Heart left ventricle (tissue), 16 donors: Measurements from ENCODE around the gene BCKDK. TPM values are rescaled to one million over a fixed set of nuclear protein-coding genes. Genes with fewer than 3 reads are reported as not detected.

Experiments used
- ATAC-seq, 4 donors: fragments of 200-7000 bp; cut with Tn5 transposase; one replicate each; pipeline ENCODE4 v1.9.1; 2020 to 2022; ENCODE audit warnings: moderate library complexity in 4 of 4, mild to moderate bottlenecking in 3 of 4, moderate number of reproducible peaks in 1 of 4
- DNase-seq, 5 donors: peaks; one replicate each; pipeline ENCODE4 v3.0.0-alpha.2; 2020
- H3K27ac ChIP-seq, 12 donors: fragments of 200-600 bp; sonication (generic) in 4 of 12; one replicate each; pipeline versions ENCODE4 v1.5.0 to v1.8.0; 2016 to 2022; ENCODE audit warnings: mild to moderate bottlenecking in 2 of 12
- H3K27me3 ChIP-seq, 9 donors: fragments of 200-600 bp; sonication (generic) in 2 of 9; one replicate each; pipeline versions ENCODE4 v1.5.1 to v1.8.0; 2016 to 2022; ENCODE audit warnings: mild to moderate bottlenecking in 3 of 9
- H3K36me3 ChIP-seq, 9 donors: fragments of 200-600 bp; sonication (generic) in 2 of 9; one replicate each; pipeline versions ENCODE4 v1.5.0 to v1.8.0; 2018 to 2022; ENCODE audit warnings: mild to moderate bottlenecking in 2 of 9
- H3K4me1 ChIP-seq, 12 donors: fragments of 200-600 bp; sonication (generic) in 4 of 12; one replicate each; pipeline versions ENCODE4 v1.5.0 to v1.8.0; 2016 to 2022; ENCODE audit warnings: mild to moderate bottlenecking in 3 of 12
- H3K4me3 ChIP-seq, 12 donors: fragments of 200-600 bp; sonication (generic) in 4 of 12; one replicate each; pipeline versions ENCODE4 v1.5.0 to v1.8.0; 2017 to 2022; ENCODE audit warnings: mild to moderate bottlenecking in 9 of 12, moderate library complexity in 4 of 12
- H3K9me3 ChIP-seq, 12 donors: fragments of 200-600 bp; sonication (generic) in 4 of 12; one replicate each; pipeline versions ENCODE4 v1.5.0 to v1.8.0; 2016 to 2022; ENCODE audit warnings: mild to moderate bottlenecking in 1 of 12
- POLR2A ChIP-seq, 2 donors: fragments of 450-650 bp; IDR thresholded peaks; one replicate each; pipeline ENCODE4 v1.6.1; 2017; ENCODE audit warnings: antibody characterized with exemption in 2 of 2, mild to moderate bottlenecking in 2 of 2, moderate library complexity in 2 of 2
- WGBS, 4 donors: extraction: QIAGEN DNeasy Blood & Tissue Kit in 2 of 4; methylation state at CpG; one replicate each; pipeline versions ENCODE4 v1.1.5 to v1.1.7; 2013 to 2018; 5-methylcytosine and 5-hydroxymethylcytosine counted together
- intact Hi-C, 10 donors: fragments of 100-400 bp; cut with DNase I; formaldehyde crosslinking; loops; one replicate each; pipeline versions ENCODE4 v1.11.1 to v1.14.2; 2022
- polyA plus RNA-seq, 2 donors: library from polyadenylated mRNA; stranded (reverse); fragments of 200-250 nt; gene quantifications; one replicate each; pipeline ENCODE4 v1.2.3, GENCODE V29; 2013
- total RNA-seq, 9 donors: library from RNA; depleted of rRNA in 2 of 9; stranded (reverse); fragments of >200 nt in 2 of 9; fragmentation: NEBNext Ultra II Directional in 3 of 9; extraction: Animal tissue kit (Norgen Biotek cat#: 25700) in 3 of 9; gene quantifications; one replicate each; pipeline versions ENCODE4 v1.1.0 to v1.2.4, GENCODE V29; 2016 to 2023
- TF ChIP-seq, protein P1 (sequence below), 12 donors: fragments of 200-600 bp; sonication (generic) in 4 of 12; IDR thresholded peaks; one replicate each; pipeline versions ENCODE4 v1.5.0 to v1.8.0; 2018 to 2022; ENCODE audit warnings: antibody characterized with exemption in 12 of 12, mild to moderate bottlenecking in 5 of 12
- donor health status: ischemic (EF 13 %, LVEDD 7.1; RV severe dilation, severe dysfunction).
- donor health status: healthy with polysubstance abuse.
- donor health status: DM: no; HTN: yes; CAD: no.
- donor health status: DM: no; HTN: no; CAD: no.
- donor health status: ischemic (EF 25% LVEDD 6.9; RV normal size, moderate dysfunction).
- donor health status: ischemic (EF 25% LVEDD 5.7; RV mildly dilated, moderate dysfunction).
- donor health status: healthy.
- donor health status: DM: yes; HTN: yes; CAD: no.
- donor health status: ischemic (EF 35%, LVEDD 5.7; RV mildly dilated, moderate dysfunction).
- donor health status: nonischemic (EF 11% LVEDD 7.7; RV severe dilation, severe dysfunction).
- donor health status: DM: yes; HTN: yes; CAD: no.
- donor health status: PGD.
- donor health status: ischemic (EF 29% LVEDD 5.4; RV normal size, mild dysfunction).
- donor health status: nonischemic (EF 23%, LVEDD 6.1; RV moderate dilation, normal function).

Gene BCKDK
- total and polyA plus RNA-seq, 11 donors, result 42.6 to 134 (median 67.5) TPM

DNA sequence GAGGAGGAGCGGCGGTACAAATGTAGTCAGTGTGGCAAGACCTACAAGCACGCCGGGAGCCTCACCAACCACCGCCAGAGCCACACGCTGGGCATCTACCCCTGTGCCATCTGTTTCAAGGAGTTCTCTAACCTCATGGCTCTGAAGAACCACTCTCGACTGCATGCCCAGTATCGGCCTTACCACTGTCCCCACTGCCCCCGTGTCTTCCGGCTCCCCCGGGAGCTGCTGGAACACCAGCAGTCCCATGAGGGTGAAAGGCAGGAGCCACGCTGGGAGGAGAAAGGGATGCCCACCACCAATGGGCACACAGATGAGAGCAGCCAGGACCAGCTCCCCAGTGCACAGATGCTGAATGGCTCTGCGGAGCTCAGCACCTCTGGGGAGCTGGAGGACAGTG lies 31.2 kb upstream of the BCKDK start:
- Histone ChIP-seq H3K4me1 (peaks cover 2 to 38% (median 20%) of the 10 kb centered on the region in 12 donors), H3K9me3 (no peaks in the 10 kb centered on the region), H3K27me3 (no peaks in the 10 kb centered on the region), H3K27ac (no peak overlapping the region), H3K36me3 (peaks cover 0 to 62% (median 55%) of the 10 kb centered on the region in 9 donors), H3K4me3 (no peak overlapping the region)
- 90 to 99% (median 96%) methylated on average over 12 to 13 of the region's 13 CpGs for WGBS, 4 donors
- TF ChIP-seq, protein P1, sequence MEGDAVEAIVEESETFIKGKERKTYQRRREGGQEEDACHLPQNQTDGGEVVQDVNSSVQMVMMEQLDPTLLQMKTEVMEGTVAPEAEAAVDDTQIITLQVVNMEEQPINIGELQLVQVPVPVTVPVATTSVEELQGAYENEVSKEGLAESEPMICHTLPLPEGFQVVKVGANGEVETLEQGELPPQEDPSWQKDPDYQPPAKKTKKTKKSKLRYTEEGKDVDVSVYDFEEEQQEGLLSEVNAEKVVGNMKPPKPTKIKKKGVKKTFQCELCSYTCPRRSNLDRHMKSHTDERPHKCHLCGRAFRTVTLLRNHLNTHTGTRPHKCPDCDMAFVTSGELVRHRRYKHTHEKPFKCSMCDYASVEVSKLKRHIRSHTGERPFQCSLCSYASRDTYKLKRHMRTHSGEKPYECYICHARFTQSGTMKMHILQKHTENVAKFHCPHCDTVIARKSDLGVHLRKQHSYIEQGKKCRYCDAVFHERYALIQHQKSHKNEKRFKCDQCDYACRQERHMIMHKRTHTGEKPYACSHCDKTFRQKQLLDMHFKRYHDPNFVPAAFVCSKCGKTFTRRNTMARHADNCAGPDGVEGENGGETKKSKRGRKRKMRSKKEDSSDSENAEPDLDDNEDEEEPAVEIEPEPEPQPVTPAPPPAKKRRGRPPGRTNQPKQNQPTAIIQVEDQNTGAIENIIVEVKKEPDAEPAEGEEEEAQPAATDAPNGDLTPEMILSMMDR (IDR thresholded peaks at IDR 0.05), result no peak
- TF ChIP-seq POLR2A (IDR thresholded peaks at IDR 0.05), result no peak
- DNase-seq, result peak in 1 of 5 donors; percentile 12
- intact Hi-C loops, result loop anchor here in 5 of 10 donors (10.0 kb wide), 6 partner anchors 92 to 378 kb away; partner anchors contain the start of genes ARMC5 (in 1 of the 5), FUS (in 1 of the 5), HSD3B7 (in 1 of the 5) and SETD1A (in 1 of the 5)
- ATAC-seq, result no peak

DNA sequence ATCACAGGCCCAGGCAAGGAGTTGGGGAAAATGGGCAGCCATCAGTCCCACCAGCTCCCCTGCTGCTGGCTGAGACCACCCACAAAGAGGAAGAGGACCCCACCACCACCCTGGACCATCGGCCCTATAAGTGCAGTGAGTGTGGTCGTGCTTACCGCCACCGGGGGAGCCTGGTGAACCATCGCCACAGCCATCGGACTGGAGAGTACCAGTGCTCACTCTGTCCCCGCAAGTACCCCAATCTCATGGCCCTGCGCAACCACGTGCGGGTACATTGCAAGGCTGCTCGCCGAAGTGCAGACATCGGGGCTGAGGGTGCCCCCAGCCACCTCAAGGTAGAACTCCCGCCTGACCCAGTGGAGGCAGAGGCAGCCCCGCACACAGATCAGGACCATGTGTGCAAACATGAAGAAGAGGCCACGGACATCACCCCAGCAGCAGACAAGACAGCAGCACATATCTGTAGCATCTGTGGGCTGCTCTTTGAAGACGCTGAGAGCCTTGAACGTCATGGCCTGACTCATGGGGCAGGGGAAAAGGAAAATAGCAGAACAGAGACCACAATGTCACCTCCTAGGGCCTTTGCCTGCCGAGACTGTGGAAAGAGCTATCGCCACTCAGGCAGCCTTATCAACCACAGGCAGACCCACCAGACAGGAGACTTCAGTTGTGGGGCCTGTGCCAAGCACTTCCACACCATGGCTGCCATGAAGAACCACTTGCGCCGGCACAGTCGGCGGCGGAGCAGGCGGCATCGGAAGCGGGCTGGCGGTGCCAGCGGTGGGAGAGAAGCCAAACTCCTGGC lies 30.4 kb upstream of the BCKDK start:
- H3K4me1 ChIP-seq, result peaks cover 0 to 37% (median 15%) of the 10 kb centered on the region in 12 donors
- H3K4me3 ChIP-seq, result no peak overlapping the region
- H3K27me3 ChIP-seq, result no peaks in the 10 kb centered on the region
- no peak overlapping the region for H3K27ac ChIP-seq
- peaks cover 0 to 69% (median 63%) of the 10 kb centered on the region in 9 donors for H3K36me3 ChIP-seq
- no peak for DNase-seq
- no peaks in the 10 kb centered on the region for H3K9me3 ChIP-seq
- whole genome bisulfite sequencing, 4 donors, result 92 to 93% (median 92%) methylated on average over 24 to 30 of the region's 30 CpGs
- ATAC-seq, result no peak
- intact Hi-C loops, result loop anchor here in 5 of 10 donors (10.0 kb wide), 6 partner anchors 93 to 377 kb away; partner anchors contain the start of genes ARMC5 (in 1 of the 5), FUS (in 1 of the 5), HSD3B7 (in 1 of the 5) and SETD1A (in 1 of the 5)
- TF ChIP-seq POLR2A (IDR thresholded peaks at IDR 0.05), result no peak
- TF ChIP-seq, protein P1 (IDR thresholded peaks at IDR 0.05), result no peak

DNA sequence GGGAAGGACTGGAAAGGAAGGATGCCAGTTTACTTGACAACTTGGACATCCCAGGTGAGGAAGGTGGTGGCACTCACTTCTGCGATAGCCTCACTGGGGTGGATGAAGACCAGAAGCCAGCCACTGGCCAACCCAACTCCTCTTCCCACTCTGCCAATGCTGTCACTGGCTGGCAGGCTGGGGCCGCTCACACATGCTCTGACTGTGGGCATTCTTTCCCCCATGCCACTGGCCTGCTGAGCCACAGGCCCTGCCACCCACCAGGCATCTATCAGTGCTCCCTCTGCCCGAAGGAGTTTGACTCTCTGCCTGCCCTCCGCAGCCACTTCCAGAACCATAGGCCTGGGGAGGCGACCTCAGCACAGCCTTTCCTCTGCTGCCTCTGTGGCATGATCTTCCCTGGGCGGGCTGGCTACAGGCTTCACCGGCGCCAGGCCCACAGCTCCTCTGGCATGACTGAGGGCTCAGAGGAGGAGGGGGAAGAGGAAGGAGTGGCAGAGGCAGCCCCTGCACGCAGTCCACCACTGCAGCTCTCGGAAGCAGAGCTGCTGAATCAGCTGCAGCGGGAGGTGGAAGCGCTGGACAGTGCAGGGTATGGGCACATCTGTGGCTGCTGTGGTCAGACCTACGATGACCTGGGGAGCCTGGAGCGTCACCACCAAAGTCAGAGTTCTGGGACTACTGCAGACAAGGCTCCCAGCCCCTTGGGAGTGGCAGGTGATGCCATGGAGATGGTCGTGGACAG lies 29.4 kb upstream of the BCKDK start:
- H3K4me3 ChIP-seq, result no peak overlapping the region
- TF ChIP-seq POLR2A (IDR thresholded peaks at IDR 0.05), result no peak
- TF ChIP-seq, protein P1 (IDR thresholded peaks at IDR 0.05), result no peak
- intact Hi-C loops, result loop anchor here in 5 of 10 donors (10.0 kb wide), 6 partner anchors 94 to 376 kb away; partner anchors contain the start of genes ARMC5 (in 1 of the 5), FUS (in 1 of the 5), HSD3B7 (in 1 of the 5) and SETD1A (in 1 of the 5)
- ATAC-seq, result no peak
- H3K27ac ChIP-seq, result no peak overlapping the region
- peaks cover 0 to 37% (median 13%) of the 10 kb centered on the region in 12 donors for H3K4me1 ChIP-seq
- no peak for DNase-seq
- no peaks in the 10 kb centered on the region for H3K9me3 ChIP-seq
- no peaks in the 10 kb centered on the region for H3K27me3 ChIP-seq
- 87 to 96% (median 93%) methylated on average over 15 of the region's 15 CpGs for WGBS, 4 donors
- H3K36me3 ChIP-seq, result peaks cover 0 to 78% (median 68%) of the 10 kb centered on the region in 9 donors
